Esophagus squamous epithelium (tissue), 4 donors: Measurements from ENCODE around the gene THADA.

Source experiments
- POLR2A ChIP-seq, 4 donors: fragments of 450-650 bp; IDR thresholded peaks; one replicate each; pipeline ENCODE4 v1.6.1; 2017; ENCODE audit warnings: antibody characterized with exemption in 4 of 4, mild to moderate bottlenecking in 4 of 4, moderate library complexity in 3 of 4
- TF ChIP-seq, protein P1 (sequence below), 6 experiments: fragments of 450-650 bp in 4 of 6; fragments of 200-600 bp in 2 of 6; sonication (generic) in 2 of 6; IDR thresholded peaks; one replicate each; pipeline ENCODE4 v1.5.1; 2016 to 2019; ENCODE audit warnings: antibody characterized with exemption in 6 of 6, mild to moderate bottlenecking in 4 of 6, moderate library complexity in 4 of 6

DNA sequence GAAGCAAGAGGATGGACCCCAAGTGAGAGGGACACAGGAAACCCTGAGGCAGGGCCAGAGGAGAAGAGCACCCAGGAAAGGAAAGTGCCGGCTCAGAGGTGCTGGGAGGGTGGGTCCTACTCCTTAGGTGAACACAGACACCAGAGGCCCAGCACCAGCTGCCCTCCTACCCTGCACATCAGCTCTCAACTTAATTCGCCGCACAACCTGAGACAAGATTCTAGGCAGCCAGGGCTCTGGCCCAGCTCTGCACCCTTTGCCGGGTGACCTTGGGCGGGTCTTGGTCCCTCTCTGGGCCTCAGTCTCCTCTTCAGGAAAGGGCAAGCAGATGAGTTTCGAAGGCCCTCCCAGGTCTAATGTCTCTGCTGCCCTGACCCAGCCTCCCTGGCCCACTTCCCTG, 397.6 kb downstream of the THADA start:
- TF ChIP-seq, protein P1, sequence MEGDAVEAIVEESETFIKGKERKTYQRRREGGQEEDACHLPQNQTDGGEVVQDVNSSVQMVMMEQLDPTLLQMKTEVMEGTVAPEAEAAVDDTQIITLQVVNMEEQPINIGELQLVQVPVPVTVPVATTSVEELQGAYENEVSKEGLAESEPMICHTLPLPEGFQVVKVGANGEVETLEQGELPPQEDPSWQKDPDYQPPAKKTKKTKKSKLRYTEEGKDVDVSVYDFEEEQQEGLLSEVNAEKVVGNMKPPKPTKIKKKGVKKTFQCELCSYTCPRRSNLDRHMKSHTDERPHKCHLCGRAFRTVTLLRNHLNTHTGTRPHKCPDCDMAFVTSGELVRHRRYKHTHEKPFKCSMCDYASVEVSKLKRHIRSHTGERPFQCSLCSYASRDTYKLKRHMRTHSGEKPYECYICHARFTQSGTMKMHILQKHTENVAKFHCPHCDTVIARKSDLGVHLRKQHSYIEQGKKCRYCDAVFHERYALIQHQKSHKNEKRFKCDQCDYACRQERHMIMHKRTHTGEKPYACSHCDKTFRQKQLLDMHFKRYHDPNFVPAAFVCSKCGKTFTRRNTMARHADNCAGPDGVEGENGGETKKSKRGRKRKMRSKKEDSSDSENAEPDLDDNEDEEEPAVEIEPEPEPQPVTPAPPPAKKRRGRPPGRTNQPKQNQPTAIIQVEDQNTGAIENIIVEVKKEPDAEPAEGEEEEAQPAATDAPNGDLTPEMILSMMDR (IDR thresholded peaks at IDR 0.05), result no peak
- no peak for TF ChIP-seq POLR2A (IDR thresholded peaks at IDR 0.05)
